IPS-18a (cell line): ENCODE data around the gene CEACAM16.
"Not testable (repeated sequence)": the region's sequence is repeated elsewhere in the genome, so short reads cannot be mapped to it uniquely, and the experiment has no call there.

Experiments used
- H3K27ac ChIP-seq: one replicate; pipeline ENCODE4 v1.5.1; 2013; ENCODE audit warnings: low read length
- H3K27me3 ChIP-seq: one replicate; pipeline ENCODE4 v1.6.1; 2013; ENCODE audit warnings: mild to moderate bottlenecking, low read length; ENCODE audit not compliant: control insufficient read depth, insufficient read depth
- H3K36me3 ChIP-seq: one replicate; pipeline ENCODE4 v1.6.1; 2013; ENCODE audit warnings: low read depth, low read length; ENCODE audit not compliant: control insufficient read depth
- H3K4me1 ChIP-seq: one replicate; pipeline ENCODE4 v1.6.1; 2013; ENCODE audit warnings: low read depth, low read length; ENCODE audit not compliant: control insufficient read depth
- H3K4me3 ChIP-seq: one replicate; pipeline ENCODE4 v1.5.1; 2013; ENCODE audit warnings: low read length
- H3K9ac ChIP-seq: one replicate; pipeline ENCODE4 v1.6.1; 2013; ENCODE audit warnings: mild to moderate bottlenecking, low read length, moderate library complexity
- H3K9me3 ChIP-seq: one replicate; pipeline ENCODE4 v1.6.1; 2013; ENCODE audit warnings: low read depth, low read length; ENCODE audit not compliant: control insufficient read depth

Gene CEACAM16

GRCh38 chr19:44708940-44709339, 10.0 kb downstream of the CEACAM16 start:
- no peaks in the 10 kb centered on the region for H3K4me1 ChIP-seq
- H3K27me3 ChIP-seq = no peaks in the 10 kb centered on the region
- no peaks in the 10 kb centered on the region for H3K36me3 ChIP-seq
- H3K9me3 ChIP-seq = no peaks in the 10 kb centered on the region
- no peak overlapping the region for H3K9ac ChIP-seq
- no peak overlapping the region for H3K27ac ChIP-seq
- no peak overlapping the region for H3K4me3 ChIP-seq

GRCh38 chr19:44709434-44710266, 10.7 kb downstream of the CEACAM16 start:
- not testable (repeated sequence) for H3K4me3 ChIP-seq, H3K36me3 ChIP-seq, H3K9me3 ChIP-seq, H3K27me3 ChIP-seq, H3K4me1 ChIP-seq, H3K27ac ChIP-seq, H3K9ac ChIP-seq

GRCh38 chr19:44710483-44710882, 11.5 kb downstream of the CEACAM16 start:
- no peak overlapping the region for H3K27ac ChIP-seq
- H3K36me3 ChIP-seq = no peaks in the 10 kb centered on the region
- no peaks in the 10 kb centered on the region for H3K4me1 ChIP-seq
- no peak overlapping the region for H3K4me3 ChIP-seq
- no peaks in the 10 kb centered on the region for H3K27me3 ChIP-seq
- H3K9ac ChIP-seq = no peak overlapping the region
- no peaks in the 10 kb centered on the region for H3K9me3 ChIP-seq

- Histone ChIP-seq H3K4me1 (no peaks in the 10 kb centered on the region), H3K27me3 (no peaks in the 10 kb centered on the region), H3K9me3 (no peaks in the 10 kb centered on the region), H3K27ac (no peak overlapping the region), H3K36me3 (no peaks in the 10 kb centered on the region), H3K9ac (no peak overlapping the region), H3K4me3 (no peak overlapping the region)
Observed at GRCh38 chr19:44712864-44713515, 14.0 kb downstream of the CEACAM16 start.

GRCh38 chr19:44714597-44715169, 15.7 kb downstream of the CEACAM16 start:
- Histone ChIP-seq H3K4me3 (no peak overlapping the region), H3K4me1 (peaks cover 5% of the 10 kb centered on the region), H3K9me3 (no peaks in the 10 kb centered on the region), H3K9ac (no peak overlapping the region), H3K27me3 (no peaks in the 10 kb centered on the region), H3K27ac (no peak overlapping the region), H3K36me3 (no peaks in the 10 kb centered on the region)

GRCh38 chr19:44717603-44718002, 18.7 kb downstream of the CEACAM16 start:
- no peaks in the 10 kb centered on the region for H3K27me3 ChIP-seq
- H3K4me3 ChIP-seq = no peak overlapping the region
- peaks cover 5% of the 10 kb centered on the region for H3K4me1 ChIP-seq
- H3K9ac ChIP-seq = no peak overlapping the region
- H3K9me3 ChIP-seq = no peaks in the 10 kb centered on the region
- no peaks in the 10 kb centered on the region for H3K36me3 ChIP-seq
- no peak overlapping the region for H3K27ac ChIP-seq

- peaks cover 5% of the 10 kb centered on the region for H3K4me1 ChIP-seq
- H3K36me3 ChIP-seq = no peaks in the 10 kb centered on the region
- peak overlapping the region; percentile 76 for H3K9ac ChIP-seq
- H3K9me3 ChIP-seq = no peaks in the 10 kb centered on the region
- H3K4me3 ChIP-seq = peak overlapping the region; percentile 34
- H3K27me3 ChIP-seq = no peaks in the 10 kb centered on the region
- H3K27ac ChIP-seq = peak overlapping the region; percentile 92
Observed at GRCh38 chr19:44718441-44719261, 19.7 kb downstream of the CEACAM16 start.

GRCh38 chr19:44719262-44719701, 20.3 kb downstream of the CEACAM16 start:
- Histone ChIP-seq H3K9ac (peak overlapping the region; percentile 76), H3K4me3 (no peak overlapping the region), H3K36me3 (no peaks in the 10 kb centered on the region), H3K4me1 (peaks cover 5% of the 10 kb centered on the region), H3K27me3 (no peaks in the 10 kb centered on the region), H3K9me3 (no peaks in the 10 kb centered on the region), H3K27ac (peak overlapping the region; percentile 27)

GRCh38 chr19:44720396-44720795, 21.4 kb downstream of the CEACAM16 start:
- not testable (repeated sequence) for H3K9me3 ChIP-seq, H3K4me1 ChIP-seq, H3K36me3 ChIP-seq, H3K9ac ChIP-seq, H3K4me3 ChIP-seq, H3K27ac ChIP-seq, H3K27me3 ChIP-seq

- Histone ChIP-seq H3K36me3 (no peaks in the 10 kb centered on the region), H3K4me3 (no peak overlapping the region), H3K4me1 (peaks cover 5% of the 10 kb centered on the region), H3K27ac (no peak overlapping the region), H3K27me3 (peaks cover 4% of the 10 kb centered on the region), H3K9me3 (no peaks in the 10 kb centered on the region), H3K9ac (no peak overlapping the region)
Observed at GRCh38 chr19:44720945-44721344, 22.0 kb downstream of the CEACAM16 start.

- not testable (repeated sequence) for H3K4me1 ChIP-seq, H3K9me3 ChIP-seq
Observed at GRCh38 chr19:44721369-44721768, 22.4 kb downstream of the CEACAM16 start.

More at GRCh38 chr19:44721369-44721768, 22.4 kb downstream of the CEACAM16 start:
- not testable (repeated sequence) for H3K4me3 ChIP-seq, H3K9ac ChIP-seq, H3K36me3 ChIP-seq, H3K27me3 ChIP-seq, H3K27ac ChIP-seq
